NT2/D1 (cell line): ENCODE measurements around the gene TUFM.

ENCODE experiments used
- SUZ12 ChIP-seq: IDR thresholded peaks from 2 replicates; pipeline ENCODE4 v1.6.1; 2011; ENCODE audit not compliant: insufficient read length, insufficient read depth; ENCODE audit errors: extremely low read depth
- YY1 ChIP-seq: IDR thresholded peaks from 2 replicates; pipeline ENCODE4 v1.6.1; 2011; ENCODE audit not compliant: insufficient read length, insufficient read depth
- ZNF274 ChIP-seq: IDR thresholded peaks from 2 replicates; pipeline ENCODE4 v1.6.1; 2011; ENCODE audit warnings: mild to moderate bottlenecking, low read depth, low read length

- TF ChIP-seq YY1 (no peak), SUZ12 (no peak), ZNF274 (no peak)
Observed at GRCh38 chr16:28837672-28838557, 8.2 kb downstream of the TUFM start.
